WTC11 (cell line): ENCODE data around the gene PSMD13. TPM values are rescaled to one million over a fixed set of nuclear protein-coding genes. Genes with fewer than 3 reads are reported as not detected.

Source experiments
- ATAC-seq: fragments of 200-7000 bp; cut with Tn5 transposase; 2 replicates; pipeline ENCODE4 v1.10.0; 2021; ENCODE audit warnings: mild to moderate bottlenecking, moderate library complexity
- CTCF ChIA-PET: fragments of 300-600 bp; sonication (Branson Sonifier 250); formaldehyde crosslinking; loops from one replicate; lab custom pipeline; 2021; ENCODE audit warnings: antibody characterized with exemption; lab: Charles Lee
- POLR2A ChIA-PET: fragments of 350-600 bp; sonication (Branson Sonifier 250); formaldehyde crosslinking; loops from one replicate; lab custom pipeline; 2021; ENCODE audit warnings: antibody characterized with exemption; lab: Charles Lee
- DNase-seq: peaks from one replicate; pipeline ENCODE4 v3.0.0; 2021; ENCODE audit warnings: low spot score
- H3K27ac Mint-ChIP-seq: 2 replicates; pipeline ENCODE4 v1.8.0; 2021; ENCODE audit warnings: mixed read lengths
- H3K27me3 Mint-ChIP-seq: 2 replicates; pipeline ENCODE4 v1.8.0; 2021; ENCODE audit warnings: low read depth, mild to moderate bottlenecking, moderate library complexity, mixed read lengths
- H3K36me3 Mint-ChIP-seq: 2 replicates; pipeline ENCODE4 v1.8.0; 2021; ENCODE audit warnings: mixed read lengths
- H3K4me1 Mint-ChIP-seq: 2 replicates; pipeline ENCODE4 v1.8.0; 2022; ENCODE audit warnings: mixed read lengths
- H3K4me3 Mint-ChIP-seq: 2 replicates; pipeline ENCODE4 v1.8.0; 2021; ENCODE audit warnings: mild to moderate bottlenecking, moderate library complexity, mixed read lengths
- H3K9me3 Mint-ChIP-seq: 2 replicates; pipeline ENCODE4 v1.8.0; 2021; ENCODE audit warnings: mixed read lengths
- AFF4 ChIP-seq: sonication (generic); formaldehyde crosslinking; IDR thresholded peaks from 2 replicates; pipeline ENCODE4 v1.8.1; 2023; ENCODE audit warnings: mild to moderate bottlenecking, missing genetic modification reagents, borderline replicate concordance
- GABPB1 ChIP-seq: sonication (generic); formaldehyde crosslinking; IDR thresholded peaks from 2 replicates; pipeline ENCODE4 v1.8.1; 2023; ENCODE audit warnings: mild to moderate bottlenecking, missing genetic modification reagents
- GTF2I ChIP-seq: fragments of 250-450 bp; sonication (Bioruptor Pico); conservative IDR thresholded peaks from 2 replicates; pipeline ENCODE4 v1.4.0; 2021; ENCODE audit warnings: mild to moderate bottlenecking
- HMGXB4 ChIP-seq: sonication (generic); formaldehyde crosslinking; IDR thresholded peaks from 2 replicates; pipeline ENCODE4 v1.8.1; 2023; ENCODE audit warnings: mild to moderate bottlenecking, moderate library complexity, missing genetic modification reagents
- MAX ChIP-seq: sonication (generic); formaldehyde crosslinking; IDR thresholded peaks from 2 replicates; pipeline ENCODE4 v1.8.0; 2022; ENCODE audit warnings: mild to moderate bottlenecking, missing genetic modification reagents
- PREB ChIP-seq: sonication (generic); formaldehyde crosslinking; IDR thresholded peaks from 2 replicates; pipeline ENCODE4 v1.8.1; 2022; ENCODE audit warnings: mild to moderate bottlenecking, missing genetic modification reagents, moderate library complexity, borderline replicate concordance
- TEAD1 ChIP-seq: sonication (generic); formaldehyde crosslinking; IDR thresholded peaks from 2 replicates; pipeline ENCODE4 v1.8.0; 2022; ENCODE audit warnings: mild to moderate bottlenecking, missing genetic modification reagents
- ZNF281 ChIP-seq: sonication (generic); formaldehyde crosslinking; IDR thresholded peaks from 2 replicates; pipeline ENCODE4 v1.8.0; 2023; ENCODE audit warnings: mild to moderate bottlenecking, missing genetic modification reagents
- ZNF532 ChIP-seq: fragments of 250-450 bp; sonication (Bioruptor Pico); IDR thresholded peaks from 2 replicates; pipeline ENCODE4 v1.9.0; 2021; ENCODE audit warnings: mild to moderate bottlenecking, borderline replicate concordance
- ZSCAN18 ChIP-seq: fragments of 250-450 bp; sonication (Bioruptor Pico); IDR thresholded peaks from 2 replicates; pipeline ENCODE4 v2.1.2; 2022; ENCODE audit warnings: mild to moderate bottlenecking, moderate library complexity
- total RNA-seq: library from RNA; stranded (reverse); gene quantifications from 3 replicates; pipeline ENCODE4 v1.2.3, GENCODE V29; 2021

The PSMD13 gene
- total RNA-seq, 1 experiment from 2014 or later: 148 TPM

- Mint-ChIP-seq H3K36me3 (peaks cover 32% of the 10 kb centered on the region), H3K4me1 (peaks cover 8% of the 10 kb centered on the region; the same call in 1 of the 2 replicates), H3K9me3 (no peaks in the 10 kb centered on the region), H3K27me3 (no peaks in the 10 kb centered on the region), H3K27ac (no peak overlapping the region), H3K4me3 (peak overlapping the region; percentile 97)
- DNase-seq (no peak), ATAC-seq (no peak)
- CTCF ChIA-PET: interaction anchor here (1.0 to 1.3 kb wide), 2 partner anchors 42 to 156 kb away, joined by 3 to 8 read pairs; no protein-coding TSS in a partner anchor
- TF ChIP-seq ZNF532 (CRISPR knock-in tag) (no peak), MAX (peak; percentile 6; the same call in 1 of the 2 replicates)
- POLR2A ChIA-PET: interaction anchor here (1.4 kb wide), 1 partner anchor 147 kb away, joined by 5 read pairs; no protein-coding TSS in a partner anchor
Measured at GRCh38 chr11:208917-209260, 27.9 kb upstream of the PSMD13 start.

- Mint-ChIP-seq H3K9me3 (no peaks in the 10 kb centered on the region), H3K4me3 (peak overlapping the region; percentile 97), H3K4me1 (peaks cover 8% of the 10 kb centered on the region; the same call in 1 of the 2 replicates), H3K27me3 (no peaks in the 10 kb centered on the region), H3K36me3 (peaks cover 33% of the 10 kb centered on the region), H3K27ac (no peak overlapping the region)
- ATAC-seq (no peak), DNase-seq (no peak)
- POLR2A ChIA-PET: interaction anchor here (0.5 to 1.4 kb wide), 2 partner anchors 35 to 146 kb away, joined by 3 to 5 read pairs; no protein-coding TSS in a partner anchor
- CTCF ChIA-PET: interaction anchor here (1.0 to 1.3 kb wide), 2 partner anchors 41 to 155 kb away, joined by 3 to 8 read pairs; no protein-coding TSS in a partner anchor
- TF ChIP-seq ZNF532 (CRISPR knock-in tag) (no peak), ZNF281 (CRISPR knock-in tag) (no peak), GABPB1 (CRISPR knock-in tag) (no peak), GTF2I (CRISPR knock-in tag) (no peak), ZSCAN18 (no peak), HMGXB4 (CRISPR knock-in tag) (no peak), TEAD1 (no peak), AFF4 (CRISPR knock-in tag) (no peak), PREB (CRISPR knock-in tag) (no peak)
Measured at GRCh38 chr11:209275-210121, 27.3 kb upstream of the PSMD13 start.
